Nephron progenitor cell (in vitro differentiated cells): ENCODE results near the gene KIR2DL4.
"Not testable (repeated sequence)": the region's sequence is repeated elsewhere in the genome, so short reads cannot be mapped to it uniquely, and the experiment has no call there.

Experiments
- DNase-seq: peaks from one replicate; pipeline ENCODE4 v3.0.0; 2021
- H3K27ac Mint-ChIP-seq: 2 replicates; pipeline ENCODE4 v1.8.0; 2021; ENCODE audit warnings: mild to moderate bottlenecking, moderate library complexity, mixed read lengths
- H3K27me3 Mint-ChIP-seq: 2 replicates; pipeline ENCODE4 v1.8.0; 2021; ENCODE audit warnings: mild to moderate bottlenecking, low read depth, mixed read lengths; ENCODE audit not compliant: poor library complexity
- H3K36me3 Mint-ChIP-seq: 2 replicates; pipeline ENCODE4 v1.8.0; 2021; ENCODE audit warnings: low read depth, mixed read lengths
- H3K4me1 Mint-ChIP-seq: 2 replicates; pipeline ENCODE4 v1.8.0; 2021; ENCODE audit warnings: mixed read lengths
- H3K4me3 Mint-ChIP-seq: 2 replicates; pipeline ENCODE4 v1.8.0; 2021; ENCODE audit warnings: mild to moderate bottlenecking, moderate library complexity, mixed read lengths
- H3K9me3 Mint-ChIP-seq: 2 replicates; pipeline ENCODE4 v1.8.0; 2021; ENCODE audit warnings: mild to moderate bottlenecking, moderate library complexity, mixed read lengths
- CTCF ChIP-seq: fragments of 200-600 bp; sonication (generic); IDR thresholded peaks from 2 replicates; pipeline ENCODE4 v1.5.0; 2021; ENCODE audit warnings: antibody characterized with exemption

The KIR2DL4 gene

GRCh38 chr19:54803410-54803809, at the start of gene KIR2DL4:
Gene KIR2DL4, plus strand, starts transcription at chr19:54803610. Its CDS starts 42 bp downstream, at chr19:54803652.
- Mint-ChIP-seq H3K9me3 (peaks cover 92% of the 10 kb centered on the region), H3K36me3 (no peaks in the 10 kb centered on the region), H3K4me3 (no peak within 1 kb of the TSS), H3K4me1 (no peaks in the 10 kb centered on the region), H3K27me3 (no peaks in the 10 kb centered on the region), H3K27ac (no peak within 1 kb of the TSS)
- no peak for DNase-seq
- no peak for TF ChIP-seq CTCF

- H3K27ac Mint-ChIP-seq, H3K4me1 Mint-ChIP-seq, H3K4me3 Mint-ChIP-seq, H3K27me3 Mint-ChIP-seq, DNase-seq, H3K36me3 Mint-ChIP-seq: not testable (repeated sequence)
- H3K9me3 Mint-ChIP-seq: peaks cover 89% of the 10 kb centered on the region
Measured at GRCh38 chr19:54756204-54757110, 47.0 kb upstream of the KIR2DL4 start.

- peaks cover 90% of the 10 kb centered on the region for H3K9me3 Mint-ChIP-seq
- not testable (repeated sequence) for H3K4me3 Mint-ChIP-seq
Measured at GRCh38 chr19:54758577-54758976, 44.8 kb upstream of the KIR2DL4 start.

GRCh38 chr19:54764219-54764618, 39.2 kb upstream of the KIR2DL4 start:
- not testable (repeated sequence) for H3K36me3 Mint-ChIP-seq, DNase-seq, H3K27me3 Mint-ChIP-seq, H3K4me3 Mint-ChIP-seq, H3K4me1 Mint-ChIP-seq, H3K27ac Mint-ChIP-seq
- peaks cover 94% of the 10 kb centered on the region for H3K9me3 Mint-ChIP-seq

More at GRCh38 chr19:54758577-54758976, 44.8 kb upstream of the KIR2DL4 start:
- H3K4me1 Mint-ChIP-seq, H3K27me3 Mint-ChIP-seq, DNase-seq, H3K27ac Mint-ChIP-seq, H3K36me3 Mint-ChIP-seq: not testable (repeated sequence)

- not testable (repeated sequence) for H3K4me1 Mint-ChIP-seq, H3K36me3 Mint-ChIP-seq, H3K27me3 Mint-ChIP-seq, DNase-seq, H3K27ac Mint-ChIP-seq, H3K4me3 Mint-ChIP-seq
- H3K9me3 Mint-ChIP-seq: peaks cover 94% of the 10 kb centered on the region
Measured at GRCh38 chr19:54766464-54766863, 36.9 kb upstream of the KIR2DL4 start.

GRCh38 chr19:54769646-54770045, 33.8 kb upstream of the KIR2DL4 start, which contains the start of gene KIR2DL1:
Gene KIR2DL1, plus strand, starts transcription at chr19:54769793. Its CDS starts 58 bp downstream, at chr19:54769851.
- H3K4me1 Mint-ChIP-seq, H3K4me3 Mint-ChIP-seq, H3K27me3 Mint-ChIP-seq, DNase-seq, H3K27ac Mint-ChIP-seq, H3K36me3 Mint-ChIP-seq: not testable (repeated sequence)
- peaks cover 95% of the 10 kb centered on the region for H3K9me3 Mint-ChIP-seq

GRCh38 chr19:54770511-54770910, 32.9 kb upstream of the KIR2DL4 start:
- H3K27me3 Mint-ChIP-seq, H3K36me3 Mint-ChIP-seq, H3K4me1 Mint-ChIP-seq, DNase-seq, H3K4me3 Mint-ChIP-seq, H3K27ac Mint-ChIP-seq: not testable (repeated sequence)
- H3K9me3 Mint-ChIP-seq: peaks cover 95% of the 10 kb centered on the region

GRCh38 chr19:54771018-54771960, 32.1 kb upstream of the KIR2DL4 start:
- not testable (repeated sequence) for H3K27me3 Mint-ChIP-seq, H3K4me1 Mint-ChIP-seq, H3K4me3 Mint-ChIP-seq, H3K27ac Mint-ChIP-seq, H3K36me3 Mint-ChIP-seq, DNase-seq
- H3K9me3 Mint-ChIP-seq: peaks cover 95% of the 10 kb centered on the region

- peaks cover 96% of the 10 kb centered on the region for H3K9me3 Mint-ChIP-seq
- H3K36me3 Mint-ChIP-seq, DNase-seq, H3K4me1 Mint-ChIP-seq, H3K4me3 Mint-ChIP-seq, H3K27me3 Mint-ChIP-seq, H3K27ac Mint-ChIP-seq: not testable (repeated sequence)
Measured at GRCh38 chr19:54772666-54773065, 30.7 kb upstream of the KIR2DL4 start.

GRCh38 chr19:54775095-54775815, 28.2 kb upstream of the KIR2DL4 start:
- not testable (repeated sequence) for H3K27ac Mint-ChIP-seq, H3K4me3 Mint-ChIP-seq, H3K36me3 Mint-ChIP-seq, H3K4me1 Mint-ChIP-seq, DNase-seq, H3K27me3 Mint-ChIP-seq
- peaks cover 94% of the 10 kb centered on the region for H3K9me3 Mint-ChIP-seq

- H3K4me3 Mint-ChIP-seq, DNase-seq, H3K27ac Mint-ChIP-seq, H3K27me3 Mint-ChIP-seq, H3K36me3 Mint-ChIP-seq, H3K4me1 Mint-ChIP-seq: not testable (repeated sequence)
- H3K9me3 Mint-ChIP-seq: peaks cover 92% of the 10 kb centered on the region
Measured at GRCh38 chr19:54775830-54776229, 27.6 kb upstream of the KIR2DL4 start.

- H3K4me3 Mint-ChIP-seq, H3K36me3 Mint-ChIP-seq, H3K27me3 Mint-ChIP-seq, H3K4me1 Mint-ChIP-seq, DNase-seq, H3K27ac Mint-ChIP-seq: not testable (repeated sequence)
- peaks cover 90% of the 10 kb centered on the region for H3K9me3 Mint-ChIP-seq
Measured at GRCh38 chr19:54777851-54778250, 25.6 kb upstream of the KIR2DL4 start.
